Measurements from ENCODE around the gene PITPNM2. TPM values are rescaled to one million over a fixed set of nuclear protein-coding genes. Genes with fewer than 3 reads are reported as not detected.
A peak's percentile ranks its signal among the peaks of the same experiment; 100 is the strongest.

The PITPNM2 gene
- total RNA-seq, 3 donors from 2014 or later = 2.3 to 7.5 (median 2.4) TPM

DNA sequence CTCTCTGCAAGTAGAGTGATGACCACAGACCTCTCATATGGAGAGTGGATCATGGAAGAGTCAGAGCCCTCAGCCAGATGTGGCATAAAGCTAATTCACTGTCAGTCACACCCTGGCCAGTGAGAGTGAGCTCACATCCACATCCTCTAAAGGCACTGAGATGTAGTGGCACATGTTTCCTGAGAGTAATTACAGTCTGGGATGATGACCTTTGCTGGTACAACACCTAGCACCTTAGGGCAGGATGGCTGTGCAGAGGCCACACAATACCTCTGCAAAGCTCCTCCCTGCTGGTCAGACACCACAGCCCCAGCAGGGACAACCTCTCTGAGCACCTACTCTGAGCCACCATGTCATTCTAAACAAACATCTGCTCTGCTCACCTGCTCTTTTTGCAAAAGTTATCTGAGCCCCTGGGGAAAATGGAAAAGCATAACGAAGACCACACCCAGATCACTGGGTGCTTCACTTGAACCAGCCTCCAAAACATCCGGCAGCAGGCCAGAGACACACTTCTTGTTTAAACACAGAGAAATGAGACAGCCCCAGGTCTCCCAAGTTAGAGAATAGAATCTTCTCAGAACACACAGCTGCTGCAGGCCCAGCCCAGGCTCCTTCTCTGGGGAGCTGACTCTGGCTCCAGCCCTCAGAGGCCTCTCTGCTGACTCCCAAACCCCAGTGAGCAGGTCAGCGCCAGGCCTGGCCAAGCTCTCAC lies 30.3 kb downstream of the PITPNM2 start:
- Histone ChIP-seq H3K4me1 (no peaks in the 10 kb centered on the region), H3K27me3 (no peaks in the 10 kb centered on the region), H3K9me3 (no peaks in the 10 kb centered on the region), H3K4me3 (no peak overlapping the region), H3K27ac (peak overlapping the region in 1 of 2 donors; percentile 1), H3K36me3 (no peaks in the 10 kb centered on the region)
- DNase-seq (ENCODE audit: low spot score in 2 of 2) = no peak
- TF ChIP-seq POLR2A (IDR thresholded peaks at IDR 0.05) (no peak), POLR2AphosphoS5 (IDR thresholded peaks at IDR 0.05) (no peak)
- TF ChIP-seq, protein P1, sequence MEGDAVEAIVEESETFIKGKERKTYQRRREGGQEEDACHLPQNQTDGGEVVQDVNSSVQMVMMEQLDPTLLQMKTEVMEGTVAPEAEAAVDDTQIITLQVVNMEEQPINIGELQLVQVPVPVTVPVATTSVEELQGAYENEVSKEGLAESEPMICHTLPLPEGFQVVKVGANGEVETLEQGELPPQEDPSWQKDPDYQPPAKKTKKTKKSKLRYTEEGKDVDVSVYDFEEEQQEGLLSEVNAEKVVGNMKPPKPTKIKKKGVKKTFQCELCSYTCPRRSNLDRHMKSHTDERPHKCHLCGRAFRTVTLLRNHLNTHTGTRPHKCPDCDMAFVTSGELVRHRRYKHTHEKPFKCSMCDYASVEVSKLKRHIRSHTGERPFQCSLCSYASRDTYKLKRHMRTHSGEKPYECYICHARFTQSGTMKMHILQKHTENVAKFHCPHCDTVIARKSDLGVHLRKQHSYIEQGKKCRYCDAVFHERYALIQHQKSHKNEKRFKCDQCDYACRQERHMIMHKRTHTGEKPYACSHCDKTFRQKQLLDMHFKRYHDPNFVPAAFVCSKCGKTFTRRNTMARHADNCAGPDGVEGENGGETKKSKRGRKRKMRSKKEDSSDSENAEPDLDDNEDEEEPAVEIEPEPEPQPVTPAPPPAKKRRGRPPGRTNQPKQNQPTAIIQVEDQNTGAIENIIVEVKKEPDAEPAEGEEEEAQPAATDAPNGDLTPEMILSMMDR (IDR thresholded peaks at IDR 0.05) = no peak
- intact Hi-C loops (cut with DNase I; ENCODE audit: low total_unique reads) = no loop called here

GRCh38 chr12:123119808-123120207 lies 31.1 kb downstream of the PITPNM2 start:
- H3K27me3 ChIP-seq = no peaks in the 10 kb centered on the region
- H3K4me1 ChIP-seq = no peaks in the 10 kb centered on the region
- intact Hi-C loops (cut with DNase I; ENCODE audit: low total_unique reads) = no loop called here
- H3K27ac ChIP-seq = no peak overlapping the region
- no peak for DNase-seq (ENCODE audit: low spot score in 2 of 2)
- TF ChIP-seq, protein P1 (IDR thresholded peaks at IDR 0.05) = no peak
- no peak for TF ChIP-seq POLR2AphosphoS5 (IDR thresholded peaks at IDR 0.05)
- no peak for TF ChIP-seq POLR2A (IDR thresholded peaks at IDR 0.05)
- H3K9me3 ChIP-seq = no peaks in the 10 kb centered on the region
- no peak overlapping the region for H3K4me3 ChIP-seq
- H3K36me3 ChIP-seq = no peaks in the 10 kb centered on the region

- no peaks in the 10 kb centered on the region for H3K36me3 ChIP-seq
- H3K4me3 ChIP-seq = no peak overlapping the region
- TF ChIP-seq, protein P1 (IDR thresholded peaks at IDR 0.05) = no peak
- TF ChIP-seq POLR2AphosphoS5 (IDR thresholded peaks at IDR 0.05) (no peak), POLR2A (IDR thresholded peaks at IDR 0.05) (no peak)
- no peaks in the 10 kb centered on the region for H3K4me1 ChIP-seq
- H3K27ac ChIP-seq = no peak overlapping the region
- no peaks in the 10 kb centered on the region for H3K27me3 ChIP-seq
- intact Hi-C loops (cut with DNase I; ENCODE audit: low total_unique reads) = no loop called here
- DNase-seq (ENCODE audit: low spot score in 2 of 2) = no peak
- H3K9me3 ChIP-seq = no peaks in the 10 kb centered on the region
Observed at GRCh38 chr12:123118497-123118896, 32.4 kb downstream of the PITPNM2 start.

GRCh38 chr12:123115409-123116121 lies 35.3 kb downstream of the PITPNM2 start:
- intact Hi-C loops (cut with DNase I; ENCODE audit: low total_unique reads) = no loop called here
- peak overlapping the region in 1 of 2 donors; percentile 62 for H3K27ac ChIP-seq
- TF ChIP-seq POLR2AphosphoS5 (IDR thresholded peaks at IDR 0.05) (peak in 1 of 3 donors; percentile 26), POLR2A (IDR thresholded peaks at IDR 0.05) (no peak)
- TF ChIP-seq, protein P1 (IDR thresholded peaks at IDR 0.05) = no peak
- no peaks in the 10 kb centered on the region for H3K36me3 ChIP-seq
- H3K27me3 ChIP-seq = no peaks in the 10 kb centered on the region
- H3K4me1 ChIP-seq = no peaks in the 10 kb centered on the region
- DNase-seq (ENCODE audit: low spot score in 2 of 2) = no peak
- no peaks in the 10 kb centered on the region for H3K9me3 ChIP-seq
- no peak overlapping the region for H3K4me3 ChIP-seq
